ENCODE measurements around the gene SLC1A7.

GRCh38 chr1:53143527-53143926, 1.1 kb upstream of the SLC1A7 start:
- no peak for TF ChIP-seq POLR2A (IDR thresholded peaks at IDR 0.05; ENCODE audit: low read depth)
- no peak for TF ChIP-seq CTCF (IDR thresholded peaks at IDR 0.05)
- no peak for TF ChIP-seq POLR2AphosphoS5 (IDR thresholded peaks at IDR 0.05)

Measured in esophagus muscularis mucosa (tissue), 3 donors.